Rectal smooth muscle tissue (tissue), 1 donor: ENCODE results near the gene NUP188.
A peak's percentile ranks its signal among the peaks of the same experiment; 100 is the strongest.

ENCODE experiments used
- H3K27ac ChIP-seq: one replicate; pipeline ENCODE4 v1.7.0; 2013; ENCODE audit warnings: low read depth, low read length, inconsistent platforms
- H3K27me3 ChIP-seq: one replicate; pipeline ENCODE4 v1.7.0; 2013; ENCODE audit warnings: low read length; ENCODE audit not compliant: control insufficient read depth, insufficient read depth
- H3K36me3 ChIP-seq: one replicate; pipeline ENCODE4 v1.7.0; 2013; ENCODE audit warnings: low read length; ENCODE audit not compliant: control insufficient read depth, insufficient read depth
- H3K4me1 ChIP-seq: one replicate; pipeline ENCODE4 v1.7.0; 2013; ENCODE audit warnings: low read length; ENCODE audit not compliant: control insufficient read depth, insufficient read depth
- H3K4me3 ChIP-seq: one replicate; pipeline ENCODE4 v1.7.0; 2013; ENCODE audit warnings: low read length
- H3K9ac ChIP-seq: one replicate; pipeline ENCODE4 v1.7.0; 2013; ENCODE audit warnings: low read length

Gene NUP188

GRCh38 chr9:128908372-128908771, 39.1 kb upstream of the NUP188 start:
- no peak overlapping the region for H3K27ac ChIP-seq
- no peaks in the 10 kb centered on the region for H3K27me3 ChIP-seq
- no peak overlapping the region for H3K9ac ChIP-seq
- peaks cover 25% of the 10 kb centered on the region for H3K4me1 ChIP-seq
- H3K4me3 ChIP-seq: no peak overlapping the region
- H3K36me3 ChIP-seq: peaks cover 20% of the 10 kb centered on the region

- H3K4me3 ChIP-seq: no peak overlapping the region
- peaks cover 20% of the 10 kb centered on the region for H3K36me3 ChIP-seq
- H3K9ac ChIP-seq: no peak overlapping the region
These were observed 37.6 kb upstream of the NUP188 start for GRCh38 chr9:128909859-128910258.

GRCh38 chr9:128910906-128911305, 36.6 kb upstream of the NUP188 start:
- Histone ChIP-seq H3K36me3 (peaks cover 20% of the 10 kb centered on the region), H3K9ac (no peak overlapping the region), H3K4me1 (peaks cover 28% of the 10 kb centered on the region), H3K27me3 (no peaks in the 10 kb centered on the region), H3K27ac (peak overlapping the region; percentile 7), H3K4me3 (no peak overlapping the region)

More at GRCh38 chr9:128909859-128910258, 37.6 kb upstream of the NUP188 start:
- Histone ChIP-seq H3K4me1 (peaks cover 28% of the 10 kb centered on the region), H3K27ac (no peak overlapping the region), H3K27me3 (no peaks in the 10 kb centered on the region)

GRCh38 chr9:128911529-128912035, 35.9 kb upstream of the NUP188 start:
- H3K27ac ChIP-seq: peak overlapping the region; percentile 46
- H3K4me3 ChIP-seq: no peak overlapping the region
- H3K4me1 ChIP-seq: peaks cover 34% of the 10 kb centered on the region
- H3K27me3 ChIP-seq: no peaks in the 10 kb centered on the region
- no peak overlapping the region for H3K9ac ChIP-seq
- H3K36me3 ChIP-seq: peaks cover 25% of the 10 kb centered on the region

GRCh38 chr9:128912270-128912853, 35.1 kb upstream of the NUP188 start:
- no peak overlapping the region for H3K4me3 ChIP-seq
- peaks cover 26% of the 10 kb centered on the region for H3K36me3 ChIP-seq
- no peaks in the 10 kb centered on the region for H3K27me3 ChIP-seq
- peak overlapping the region; percentile 46 for H3K27ac ChIP-seq
- H3K9ac ChIP-seq: no peak overlapping the region
- H3K4me1 ChIP-seq: peaks cover 36% of the 10 kb centered on the region

- peaks cover 21% of the 10 kb centered on the region for H3K36me3 ChIP-seq
These were observed 34.2 kb upstream of the NUP188 start for GRCh38 chr9:128913048-128913900.

GRCh38 chr9:128913995-128914772, 33.3 kb upstream of the NUP188 start:
- Histone ChIP-seq H3K9ac (no peak overlapping the region), H3K27ac (no peak overlapping the region), H3K4me1 (peaks cover 38% of the 10 kb centered on the region), H3K27me3 (no peaks in the 10 kb centered on the region), H3K4me3 (no peak overlapping the region), H3K36me3 (peaks cover 12% of the 10 kb centered on the region)

More at GRCh38 chr9:128913048-128913900, 34.2 kb upstream of the NUP188 start:
- Histone ChIP-seq H3K27me3 (no peaks in the 10 kb centered on the region), H3K9ac (no peak overlapping the region), H3K4me1 (peaks cover 38% of the 10 kb centered on the region), H3K4me3 (peak overlapping the region; percentile 4), H3K27ac (peak overlapping the region; percentile 49)

GRCh38 chr9:128916204-128916603, 31.3 kb upstream of the NUP188 start:
- H3K27me3 ChIP-seq: no peaks in the 10 kb centered on the region
- H3K36me3 ChIP-seq: peaks cover 11% of the 10 kb centered on the region
- H3K4me1 ChIP-seq: peaks cover 37% of the 10 kb centered on the region
- H3K27ac ChIP-seq: peak overlapping the region; percentile 74
- no peak overlapping the region for H3K9ac ChIP-seq
- no peak overlapping the region for H3K4me3 ChIP-seq

- Histone ChIP-seq H3K27me3 (no peaks in the 10 kb centered on the region), H3K27ac (peak overlapping the region; percentile 74), H3K4me1 (peaks cover 36% of the 10 kb centered on the region), H3K4me3 (no peak overlapping the region), H3K9ac (no peak overlapping the region), H3K36me3 (peaks cover 11% of the 10 kb centered on the region)
These were observed 30.8 kb upstream of the NUP188 start for GRCh38 chr9:128916745-128917144.

- H3K27ac ChIP-seq: peak overlapping the region; percentile 74
- peaks cover 34% of the 10 kb centered on the region for H3K4me1 ChIP-seq
- H3K4me3 ChIP-seq: no peak overlapping the region
These were observed 30.2 kb upstream of the NUP188 start for GRCh38 chr9:128917151-128917849.

GRCh38 chr9:128918921-128919320, 28.6 kb upstream of the NUP188 start:
- Histone ChIP-seq H3K36me3 (peaks cover 11% of the 10 kb centered on the region), H3K9ac (no peak overlapping the region), H3K4me3 (no peak overlapping the region), H3K27ac (no peak overlapping the region), H3K4me1 (peaks cover 22% of the 10 kb centered on the region), H3K27me3 (no peaks in the 10 kb centered on the region)

More at GRCh38 chr9:128917151-128917849, 30.2 kb upstream of the NUP188 start:
- Histone ChIP-seq H3K9ac (no peak overlapping the region), H3K36me3 (peaks cover 11% of the 10 kb centered on the region), H3K27me3 (no peaks in the 10 kb centered on the region)
